Skeletal muscle satellite cell (primary cell): Measurements from ENCODE around the gene PEX26.
"Not testable (repeated sequence)": the region's sequence is repeated elsewhere in the genome, so short reads cannot be mapped to it uniquely, and the experiment has no call there.

ENCODE experiments used
- H3K27me3 ChIP-seq: 2 replicates; pipeline ENCODE4 v1.7.0; 2013; ENCODE audit warnings: low read length; ENCODE audit not compliant: control insufficient read depth, insufficient read depth
- H3K36me3 ChIP-seq: 2 replicates; pipeline ENCODE4 v1.7.0; 2013; ENCODE audit warnings: mild to moderate bottlenecking, control low read depth, low read length; ENCODE audit not compliant: insufficient read depth
- H3K4me1 ChIP-seq: 2 replicates; pipeline ENCODE4 v1.7.0; 2013; ENCODE audit warnings: low read length; ENCODE audit not compliant: control insufficient read depth, insufficient read depth
- H3K4me2 ChIP-seq: 2 replicates; pipeline ENCODE4 v1.7.0; 2013; ENCODE audit warnings: mild to moderate bottlenecking, low read length
- H3K4me3 ChIP-seq: 2 replicates; pipeline ENCODE4 v1.7.0; 2013; ENCODE audit warnings: low read length
- H3K9ac ChIP-seq: 2 replicates; pipeline ENCODE4 v1.7.0; 2013; ENCODE audit warnings: mild to moderate bottlenecking, low read depth, low read length, moderate library complexity
- H3K9me3 ChIP-seq: replicated peaks from 2 replicates; pipeline ENCODE4 v1.7.0; 2013; ENCODE audit warnings: mild to moderate bottlenecking, control low read depth, low read length

Gene PEX26

GRCh38 chr22:18116634-18117033 is 38.8 kb downstream of the PEX26 start:
- no peaks in the 10 kb centered on the region for H3K9me3 ChIP-seq
- H3K36me3 ChIP-seq, result no peaks in the 10 kb centered on the region
- H3K4me2 ChIP-seq, result no peak overlapping the region
- H3K4me3 ChIP-seq, result no peak overlapping the region
- peaks cover 6% of the 10 kb centered on the region for H3K27me3 ChIP-seq
- peaks cover 6% of the 10 kb centered on the region for H3K4me1 ChIP-seq
- no peak overlapping the region for H3K9ac ChIP-seq

DNA sequence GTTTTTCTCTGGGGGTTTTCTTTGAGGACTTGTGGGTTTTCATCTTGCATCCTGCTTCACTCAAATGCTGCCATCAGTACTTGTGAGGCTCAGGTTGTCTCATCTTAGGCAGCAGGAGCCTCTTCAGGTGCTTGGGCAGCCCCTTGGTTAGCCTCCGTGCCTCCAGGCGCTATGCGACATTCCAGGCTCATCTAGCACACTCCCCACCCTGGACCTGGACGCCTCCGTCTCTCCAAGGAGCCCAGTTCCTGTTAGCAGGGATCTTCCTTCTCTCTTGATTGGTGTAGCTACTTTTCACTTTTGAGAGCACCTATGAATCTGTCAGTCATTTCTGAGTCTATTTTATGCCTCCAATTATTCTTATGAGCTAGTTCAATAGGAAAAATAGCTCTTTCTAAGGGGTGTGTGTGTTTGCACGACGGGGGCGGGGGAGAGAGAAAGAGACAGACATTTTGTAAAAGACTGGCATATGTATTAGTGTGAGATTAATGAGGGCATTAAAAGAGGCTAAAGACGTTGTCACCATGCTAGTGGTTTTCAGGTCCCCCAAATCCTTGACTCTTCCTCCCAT is 40.6 kb downstream of the PEX26 start:
- Histone ChIP-seq H3K9me3 (no peaks in the 10 kb centered on the region), H3K4me3 (no peak overlapping the region), H3K27me3 (no peaks in the 10 kb centered on the region)

GRCh38 chr22:18119409-18120110 is 41.8 kb downstream of the PEX26 start:
- H3K27me3 ChIP-seq, result no peaks in the 10 kb centered on the region
- H3K9me3 ChIP-seq, result no peaks in the 10 kb centered on the region
- no peak overlapping the region for H3K9ac ChIP-seq
- H3K36me3 ChIP-seq, result no peaks in the 10 kb centered on the region
- H3K4me1 ChIP-seq, result peaks cover 6% of the 10 kb centered on the region
- H3K4me2 ChIP-seq, result no peak overlapping the region
- H3K4me3 ChIP-seq, result no peak overlapping the region

More for the DNA sequence above, 40.6 kb downstream of the PEX26 start:
- H3K9ac ChIP-seq, result no peak overlapping the region
- H3K4me2 ChIP-seq, result no peak overlapping the region
- peaks cover 6% of the 10 kb centered on the region for H3K4me1 ChIP-seq
- no peaks in the 10 kb centered on the region for H3K36me3 ChIP-seq

GRCh38 chr22:18120857-18121256 is 43.1 kb downstream of the PEX26 start:
- Histone ChIP-seq H3K4me2 (no peak overlapping the region), H3K4me3 (no peak overlapping the region), H3K9me3 (no peaks in the 10 kb centered on the region), H3K9ac (no peak overlapping the region), H3K4me1 (peaks cover 6% of the 10 kb centered on the region), H3K36me3 (no peaks in the 10 kb centered on the region), H3K27me3 (no peaks in the 10 kb centered on the region)

GRCh38 chr22:18121506-18121905 is 43.7 kb downstream of the PEX26 start:
- H3K4me2 ChIP-seq, result no peak overlapping the region
- no peak overlapping the region for H3K4me3 ChIP-seq
- H3K36me3 ChIP-seq, result no peaks in the 10 kb centered on the region
- H3K9me3 ChIP-seq, result no peaks in the 10 kb centered on the region
- no peaks in the 10 kb centered on the region for H3K27me3 ChIP-seq
- no peak overlapping the region for H3K9ac ChIP-seq
- H3K4me1 ChIP-seq, result peaks cover 6% of the 10 kb centered on the region

GRCh38 chr22:18121954-18122554 is 44.3 kb downstream of the PEX26 start:
- Histone ChIP-seq H3K4me3 (no peak overlapping the region), H3K36me3 (no peaks in the 10 kb centered on the region), H3K4me1 (peaks cover 6% of the 10 kb centered on the region), H3K9me3 (no peaks in the 10 kb centered on the region), H3K27me3 (no peaks in the 10 kb centered on the region), H3K9ac (no peak overlapping the region), H3K4me2 (no peak overlapping the region)

DNA sequence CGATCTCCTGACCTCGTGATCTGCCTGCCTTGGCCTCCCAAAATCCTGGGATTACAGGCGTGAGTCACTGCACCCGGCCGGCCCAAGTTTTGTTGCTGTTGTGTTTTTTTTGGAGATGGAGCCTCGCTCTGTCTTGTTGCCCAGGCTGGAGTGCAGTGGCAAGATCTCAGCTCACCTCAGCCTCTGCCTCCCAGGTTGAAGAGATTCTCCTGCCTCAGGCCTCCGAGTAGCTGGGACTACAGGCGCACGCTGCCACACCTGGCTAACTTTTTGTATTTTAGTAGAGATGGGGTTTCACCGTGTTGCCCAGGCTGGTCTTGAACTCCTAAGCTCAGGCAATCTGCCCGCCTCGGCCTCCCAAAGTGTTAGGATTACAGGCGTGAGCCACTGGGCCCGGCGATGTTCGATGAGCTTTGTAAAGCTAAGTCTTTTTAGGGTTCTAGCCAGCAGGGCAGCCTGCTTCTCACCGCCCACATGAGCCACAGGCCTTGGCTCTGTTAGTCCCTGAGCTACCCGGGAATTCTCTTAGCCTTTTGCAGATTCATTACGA is 45.8 kb downstream of the PEX26 start:
- H3K4me1 ChIP-seq, H3K9ac ChIP-seq, H3K27me3 ChIP-seq, H3K4me3 ChIP-seq, H3K9me3 ChIP-seq, H3K36me3 ChIP-seq, H3K4me2 ChIP-seq: not testable (repeated sequence)

GRCh38 chr22:18126606-18127005 is 48.8 kb downstream of the PEX26 start:
- Histone ChIP-seq H3K9ac (no peak overlapping the region), H3K4me2 (no peak overlapping the region), H3K36me3 (no peaks in the 10 kb centered on the region), H3K4me3 (no peak overlapping the region), H3K9me3 (no peaks in the 10 kb centered on the region), H3K4me1 (no peaks in the 10 kb centered on the region), H3K27me3 (no peaks in the 10 kb centered on the region)

DNA sequence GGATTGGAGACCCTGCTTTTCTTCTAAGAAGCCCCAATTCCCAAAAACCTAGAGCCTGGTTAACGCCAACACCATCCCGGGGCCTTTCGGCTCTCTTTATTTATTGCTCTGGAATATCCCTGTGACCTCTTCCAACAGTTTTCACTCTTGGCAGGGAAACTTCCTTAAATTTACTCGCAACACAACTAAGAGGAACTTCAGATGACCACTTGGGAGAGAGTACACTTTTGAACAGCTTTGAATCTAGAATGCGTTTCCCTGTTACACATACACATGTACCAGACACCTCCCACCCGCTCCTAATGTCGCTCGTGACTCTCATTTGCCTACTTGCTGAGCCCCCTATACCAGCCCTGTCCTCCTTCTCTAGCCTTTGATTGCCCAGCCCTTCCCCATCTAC is 52.2 kb downstream of the PEX26 start:
- Histone ChIP-seq H3K9ac (no peak overlapping the region), H3K27me3 (no peaks in the 10 kb centered on the region), H3K36me3 (no peaks in the 10 kb centered on the region), H3K4me2 (no peak overlapping the region), H3K9me3 (no peaks in the 10 kb centered on the region), H3K4me3 (no peak overlapping the region), H3K4me1 (no peaks in the 10 kb centered on the region)

DNA sequence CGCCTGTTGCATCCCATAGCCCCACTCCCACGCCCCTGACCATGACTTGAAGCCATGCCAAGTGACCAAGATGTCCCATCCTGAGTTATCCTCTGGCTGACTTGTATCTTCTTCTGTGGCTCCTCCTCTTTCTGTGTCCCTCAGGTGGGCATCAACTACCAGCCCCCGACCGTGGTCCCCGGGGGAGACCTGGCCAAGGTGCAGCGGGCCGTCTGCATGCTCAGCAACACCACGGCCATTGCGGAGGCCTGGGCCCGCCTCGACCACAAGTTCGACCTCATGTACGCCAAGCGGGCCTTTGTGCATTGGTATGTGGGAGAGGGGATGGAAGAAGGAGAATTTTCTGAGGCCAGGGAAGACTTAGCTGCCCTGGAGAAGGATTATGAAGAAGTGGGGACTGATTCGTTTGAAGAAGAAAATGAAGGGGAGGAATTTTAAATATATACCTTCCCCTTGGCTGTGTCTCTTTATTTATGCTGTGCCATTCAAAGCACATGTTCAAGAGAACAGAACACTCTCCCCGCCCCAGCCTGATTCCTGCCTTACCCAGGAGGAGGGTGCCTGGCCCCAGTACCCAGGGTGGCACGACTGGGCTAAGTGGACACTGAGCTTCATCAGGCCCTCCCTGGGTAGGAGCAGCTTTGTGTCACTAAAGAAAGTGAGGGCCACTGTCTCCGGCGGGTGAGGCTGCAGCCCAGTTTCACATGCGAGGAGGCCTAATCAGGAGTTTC is 53.1 kb downstream of the PEX26 start:
- no peak overlapping the region for H3K4me3 ChIP-seq
- no peak overlapping the region for H3K9ac ChIP-seq
- H3K27me3 ChIP-seq, result no peaks in the 10 kb centered on the region
- H3K36me3 ChIP-seq, result no peaks in the 10 kb centered on the region
- no peaks in the 10 kb centered on the region for H3K9me3 ChIP-seq
- no peak overlapping the region for H3K4me2 ChIP-seq
- H3K4me1 ChIP-seq, result no peaks in the 10 kb centered on the region

- H3K4me1 ChIP-seq, result no peaks in the 10 kb centered on the region
- H3K9ac ChIP-seq, result no peak overlapping the region
- no peak overlapping the region for H3K4me3 ChIP-seq
- H3K27me3 ChIP-seq, result no peaks in the 10 kb centered on the region
- no peaks in the 10 kb centered on the region for H3K36me3 ChIP-seq
- H3K9me3 ChIP-seq, result no peaks in the 10 kb centered on the region
- no peak overlapping the region for H3K4me2 ChIP-seq
These were observed 55.7 kb downstream of the PEX26 start for GRCh38 chr22:18133452-18133851.
